SJCRH30 (cell line): Measurements from ENCODE around the gene FARP1. TPM values are rescaled to one million over a fixed set of nuclear protein-coding genes. Genes with fewer than 3 reads are reported as not detected.

ENCODE experiments used
- DNase-seq, 2 experiments: peaks; one replicate each; pipeline ENCODE4 v3.0.0-alpha.2; 2015 to 2020
- H3K27ac ChIP-seq: fragments of 250-450 bp; sonication (Bioruptor Pico); 2 replicates; pipeline ENCODE4 v1.5.1; 2020; ENCODE audit warnings: mild to moderate bottlenecking, moderate library complexity
- H3K27me3 ChIP-seq: fragments of 250-450 bp; sonication (Bioruptor Pico); 2 replicates; pipeline ENCODE4 v1.5.1; 2020; ENCODE audit warnings: mild to moderate bottlenecking, moderate library complexity
- H3K36me3 ChIP-seq: fragments of 250-450 bp; sonication (Bioruptor Pico); 2 replicates; pipeline ENCODE4 v1.5.1; 2020; ENCODE audit warnings: mild to moderate bottlenecking, moderate library complexity
- H3K4me1 ChIP-seq: fragments of 250-450 bp; sonication (Bioruptor Pico); 2 replicates; pipeline ENCODE4 v1.5.1; 2020; ENCODE audit warnings: mild to moderate bottlenecking, moderate library complexity
- H3K4me3 ChIP-seq: fragments of 250-450 bp; sonication (Bioruptor Pico); 2 replicates; pipeline ENCODE4 v1.5.1; 2020; ENCODE audit warnings: mild to moderate bottlenecking, moderate library complexity
- H3K9me3 ChIP-seq: fragments of 250-450 bp; sonication (Bioruptor Pico); replicated peaks from 2 replicates; pipeline ENCODE4 v1.5.1; 2020; ENCODE audit warnings: mild to moderate bottlenecking, moderate library complexity
- total RNA-seq: library from RNA; depleted of rRNA; stranded (reverse); fragments of >200 nt; shearing (Covaris generic); gene quantifications from 2 replicates; pipeline ENCODE4 v1.2.3, GENCODE V29; 2014

The FARP1 gene
- total RNA-seq, 1 experiment from 2014 or later, result 32.5 TPM

DNA sequence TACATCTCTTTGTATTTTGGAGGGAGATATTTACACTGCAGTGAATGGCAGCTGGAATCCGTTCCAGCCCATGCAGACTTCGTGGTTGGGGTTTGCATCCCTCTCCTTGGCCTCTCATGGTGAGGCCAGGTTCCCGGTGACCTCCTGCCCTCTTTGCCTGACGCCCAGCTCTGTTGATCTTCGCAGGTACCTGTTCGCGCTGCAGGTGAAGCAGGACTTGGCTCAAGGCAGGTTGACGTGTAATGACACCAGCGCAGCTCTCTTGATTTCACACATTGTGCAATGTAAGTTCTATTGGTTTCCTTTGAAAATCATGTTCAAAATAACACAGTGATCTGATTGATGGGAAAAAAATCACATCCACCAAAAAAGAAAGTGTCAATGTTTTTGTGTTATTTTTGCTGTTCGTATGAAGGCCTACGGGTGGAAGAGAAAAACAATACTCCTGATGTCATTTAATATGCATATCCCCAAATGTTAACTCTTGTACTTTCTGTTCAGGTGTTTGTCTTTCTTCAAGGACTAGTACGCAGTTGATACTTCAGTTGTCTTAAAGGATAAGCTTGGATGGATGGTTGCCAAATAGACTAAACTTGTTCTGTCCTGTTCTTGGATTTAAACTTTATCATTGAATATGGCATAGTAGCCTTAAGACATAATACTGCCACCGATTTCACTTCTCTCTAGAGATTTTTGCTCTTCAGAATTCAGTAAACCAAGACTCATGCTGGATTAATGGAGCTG is 234.9 kb downstream of the FARP1 start:
- H3K4me3 ChIP-seq, result no peak overlapping the region
- DNase-seq, result no peak
- no peaks in the 10 kb centered on the region for H3K36me3 ChIP-seq
- H3K27me3 ChIP-seq, result no peaks in the 10 kb centered on the region
- peaks cover 7% of the 10 kb centered on the region; the same call in 1 of the 2 replicates for H3K9me3 ChIP-seq
- no peaks in the 10 kb centered on the region; the same call in 1 of the 2 replicates for H3K4me1 ChIP-seq
- H3K27ac ChIP-seq, result no peak overlapping the region

GRCh38 chr13:98384739-98385138 is 241.8 kb downstream of the FARP1 start:
- no peaks in the 10 kb centered on the region; the same call in 1 of the 2 replicates for H3K36me3 ChIP-seq
- no peak overlapping the region for H3K4me3 ChIP-seq
- no peak overlapping the region for H3K27ac ChIP-seq
- no peak for DNase-seq
- H3K27me3 ChIP-seq, result no peaks in the 10 kb centered on the region
- no peaks in the 10 kb centered on the region for H3K4me1 ChIP-seq
- no peaks in the 10 kb centered on the region for H3K9me3 ChIP-seq

GRCh38 chr13:98385606-98386005 is 242.7 kb downstream of the FARP1 start:
- H3K4me1 ChIP-seq, result no peaks in the 10 kb centered on the region
- H3K27me3 ChIP-seq, result no peaks in the 10 kb centered on the region
- H3K9me3 ChIP-seq, result no peaks in the 10 kb centered on the region
- no peaks in the 10 kb centered on the region; the same call in 1 of the 2 replicates for H3K36me3 ChIP-seq
- no peak overlapping the region for H3K27ac ChIP-seq
- no peak for DNase-seq
- no peak overlapping the region for H3K4me3 ChIP-seq

GRCh38 chr13:98386637-98387036 is 243.7 kb downstream of the FARP1 start:
- no peaks in the 10 kb centered on the region; the same call in 1 of the 2 replicates for H3K36me3 ChIP-seq
- H3K4me3 ChIP-seq, result no peak overlapping the region
- no peaks in the 10 kb centered on the region for H3K4me1 ChIP-seq
- H3K27me3 ChIP-seq, result no peaks in the 10 kb centered on the region
- no peaks in the 10 kb centered on the region for H3K9me3 ChIP-seq
- no peak for DNase-seq
- no peak overlapping the region for H3K27ac ChIP-seq

GRCh38 chr13:98389319-98389718 is 246.4 kb downstream of the FARP1 start:
- H3K9me3 ChIP-seq, result no peaks in the 10 kb centered on the region
- no peak overlapping the region for H3K27ac ChIP-seq
- DNase-seq, result no peak
- no peak overlapping the region for H3K4me3 ChIP-seq
- H3K27me3 ChIP-seq, result no peaks in the 10 kb centered on the region
- H3K36me3 ChIP-seq, result no peaks in the 10 kb centered on the region; the same call in 1 of the 2 replicates
- no peaks in the 10 kb centered on the region for H3K4me1 ChIP-seq

GRCh38 chr13:98390086-98390715 is 247.3 kb downstream of the FARP1 start:
- no peak overlapping the region for H3K27ac ChIP-seq
- no peaks in the 10 kb centered on the region; the same call in 1 of the 2 replicates for H3K36me3 ChIP-seq
- no peaks in the 10 kb centered on the region for H3K4me1 ChIP-seq
- H3K9me3 ChIP-seq, result no peaks in the 10 kb centered on the region
- no peaks in the 10 kb centered on the region for H3K27me3 ChIP-seq
- no peak for DNase-seq
- no peak overlapping the region for H3K4me3 ChIP-seq

- Histone ChIP-seq H3K9me3 (no peaks in the 10 kb centered on the region), H3K36me3 (no peaks in the 10 kb centered on the region; the same call in 1 of the 2 replicates), H3K4me1 (no peaks in the 10 kb centered on the region), H3K27me3 (no peaks in the 10 kb centered on the region), H3K4me3 (no peak overlapping the region), H3K27ac (no peak overlapping the region)
- DNase-seq, result no peak
These were observed 251.0 kb downstream of the FARP1 start for GRCh38 chr13:98393873-98394272.

DNA sequence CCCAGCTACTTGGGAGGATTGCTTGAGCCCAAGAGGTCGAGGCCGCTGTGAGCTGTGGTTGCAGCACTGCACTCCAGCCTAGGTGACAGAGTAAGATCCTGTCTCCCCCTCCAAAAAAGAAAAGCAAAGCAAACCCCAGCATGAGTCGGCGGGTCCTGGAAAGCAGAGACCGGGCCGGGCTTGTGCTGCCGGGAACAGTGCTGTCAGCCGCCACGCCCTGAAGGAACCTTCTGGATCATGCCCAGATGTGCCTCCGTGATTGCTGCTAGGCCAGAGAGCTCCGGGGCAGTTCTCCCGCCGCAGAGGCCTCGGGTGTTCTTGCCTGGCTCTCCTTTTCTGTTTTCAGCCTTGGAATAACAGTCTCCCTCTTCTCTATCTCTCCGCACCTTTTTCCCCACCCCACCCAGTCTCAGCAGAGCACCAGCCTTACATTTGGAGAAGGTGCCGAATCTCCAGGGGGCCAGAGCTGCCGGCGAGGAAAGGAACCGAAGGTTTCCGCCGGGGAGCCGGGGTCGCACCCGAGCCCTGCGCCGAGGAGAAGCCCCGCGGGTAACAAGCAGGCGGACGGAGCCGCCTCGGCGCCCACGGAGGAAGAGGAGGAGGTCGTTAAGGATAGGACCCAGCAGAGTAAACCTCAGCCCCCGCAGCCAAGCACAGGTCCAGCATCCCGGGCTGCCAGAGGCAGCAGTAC is 252.1 kb downstream of the FARP1 start:
- no peak overlapping the region for H3K4me3 ChIP-seq
- H3K4me1 ChIP-seq, result no peaks in the 10 kb centered on the region
- H3K27ac ChIP-seq, result no peak overlapping the region
- no peaks in the 10 kb centered on the region; the same call in 1 of the 2 replicates for H3K36me3 ChIP-seq
- H3K9me3 ChIP-seq, result no peaks in the 10 kb centered on the region
- DNase-seq, result no peak
- H3K27me3 ChIP-seq, result no peaks in the 10 kb centered on the region

DNA sequence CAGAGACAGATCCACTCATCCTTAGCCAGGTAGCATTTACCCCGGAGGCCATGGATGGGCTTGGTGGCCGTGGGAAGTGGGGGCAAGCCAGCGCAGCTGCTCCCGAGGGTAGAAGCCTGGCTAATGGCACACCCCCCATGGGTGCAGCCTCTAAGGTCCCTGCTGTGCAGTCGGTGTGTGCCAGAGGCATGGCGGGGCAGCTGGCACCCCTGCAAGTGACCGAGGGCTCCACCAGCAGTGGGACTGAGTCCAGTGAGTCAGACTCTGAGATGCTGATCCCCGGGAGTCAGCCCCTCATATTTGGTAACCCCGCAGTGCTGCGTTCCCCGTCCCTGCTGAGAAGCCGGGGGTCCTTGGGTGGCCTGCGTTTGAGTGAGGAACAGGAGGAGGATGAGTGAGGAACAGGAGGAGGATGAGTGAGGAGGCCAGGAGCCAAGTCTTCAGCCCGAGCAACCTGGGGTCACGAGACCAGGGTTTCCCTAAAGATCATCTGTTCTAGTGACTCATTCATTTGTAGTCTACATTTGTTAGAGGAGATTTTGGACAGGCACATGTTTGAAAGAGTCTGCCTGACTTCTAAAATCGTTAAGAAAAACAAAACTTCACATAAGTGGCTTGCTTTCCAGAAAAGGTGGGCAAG is 253.3 kb downstream of the FARP1 start:
- no peaks in the 10 kb centered on the region for H3K27me3 ChIP-seq
- DNase-seq, result no peak
- H3K27ac ChIP-seq, result no peak overlapping the region
- H3K36me3 ChIP-seq, result no peaks in the 10 kb centered on the region; the same call in 1 of the 2 replicates
- H3K4me3 ChIP-seq, result no peak overlapping the region
- H3K9me3 ChIP-seq, result no peaks in the 10 kb centered on the region
- H3K4me1 ChIP-seq, result no peaks in the 10 kb centered on the region

GRCh38 chr13:98397221-98397620 is 254.3 kb downstream of the FARP1 start:
- no peak overlapping the region for H3K4me3 ChIP-seq

DNA sequence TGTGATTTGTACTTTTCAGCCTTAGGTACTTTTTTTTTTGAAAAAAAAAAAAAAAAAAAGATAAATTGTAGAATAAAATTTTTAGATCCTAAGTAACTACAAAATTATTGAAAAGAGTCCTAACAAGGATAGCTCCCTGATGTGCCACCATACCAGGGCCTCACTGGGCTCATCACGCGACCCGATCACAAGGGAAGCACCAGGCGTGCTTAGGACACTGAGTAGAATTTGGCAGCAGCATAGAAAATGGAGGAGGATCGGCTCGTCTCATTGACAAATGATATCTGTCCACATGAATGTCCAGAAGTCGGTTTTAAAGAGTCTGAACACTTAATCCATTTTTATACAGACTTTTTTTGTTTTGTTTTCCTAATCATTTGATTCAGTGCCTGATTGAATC is 255.0 kb downstream of the FARP1 start:
- H3K27ac ChIP-seq, result no peak overlapping the region
- H3K4me3 ChIP-seq, result no peak overlapping the region
- H3K9me3 ChIP-seq, result no peaks in the 10 kb centered on the region
- H3K4me1 ChIP-seq, result no peaks in the 10 kb centered on the region
- no peaks in the 10 kb centered on the region for H3K27me3 ChIP-seq
- H3K36me3 ChIP-seq, result no peaks in the 10 kb centered on the region; the same call in 1 of the 2 replicates
- no peak for DNase-seq

More at GRCh38 chr13:98397221-98397620, 254.3 kb downstream of the FARP1 start:
- Histone ChIP-seq H3K27me3 (no peaks in the 10 kb centered on the region), H3K27ac (no peak overlapping the region), H3K36me3 (no peaks in the 10 kb centered on the region; the same call in 1 of the 2 replicates), H3K9me3 (no peaks in the 10 kb centered on the region), H3K4me1 (no peaks in the 10 kb centered on the region)
- DNase-seq, result peak in 1 of 2 experiments; percentile 20

GRCh38 chr13:98398581-98398980 is 255.7 kb downstream of the FARP1 start:
- Histone ChIP-seq H3K4me3 (no peak overlapping the region), H3K9me3 (no peaks in the 10 kb centered on the region), H3K27me3 (no peaks in the 10 kb centered on the region), H3K4me1 (no peaks in the 10 kb centered on the region), H3K27ac (no peak overlapping the region), H3K36me3 (no peaks in the 10 kb centered on the region; the same call in 1 of the 2 replicates)
- no peak for DNase-seq

- DNase-seq, result no peak
- no peak overlapping the region for H3K4me3 ChIP-seq
- H3K27ac ChIP-seq, result no peak overlapping the region
- H3K36me3 ChIP-seq, result no peaks in the 10 kb centered on the region; the same call in 1 of the 2 replicates
- no peaks in the 10 kb centered on the region for H3K9me3 ChIP-seq
- no peaks in the 10 kb centered on the region for H3K27me3 ChIP-seq
- no peaks in the 10 kb centered on the region for H3K4me1 ChIP-seq
These were observed 256.9 kb downstream of the FARP1 start for GRCh38 chr13:98399756-98400155.

- no peak for DNase-seq
- H3K9me3 ChIP-seq, result no peaks in the 10 kb centered on the region
- no peak overlapping the region for H3K27ac ChIP-seq
- H3K36me3 ChIP-seq, result no peaks in the 10 kb centered on the region
- no peak overlapping the region for H3K4me3 ChIP-seq
- H3K27me3 ChIP-seq, result no peaks in the 10 kb centered on the region
- no peaks in the 10 kb centered on the region for H3K4me1 ChIP-seq
These were observed 259.0 kb downstream of the FARP1 start for GRCh38 chr13:98401934-98402333.
